Glomerular visceral epithelial cell (primary cell): Measurements from ENCODE around the gene ADH1A.
"Not testable (repeated sequence)": the region's sequence is repeated elsewhere in the genome, so short reads cannot be mapped to it uniquely, and the experiment has no call there.

Source experiments
- DNase-seq: peaks from one replicate; pipeline ENCODE4 v3.0.0-alpha.2; 2016; ENCODE audit errors: extremely low spot score

ADH1A gene

DNA sequence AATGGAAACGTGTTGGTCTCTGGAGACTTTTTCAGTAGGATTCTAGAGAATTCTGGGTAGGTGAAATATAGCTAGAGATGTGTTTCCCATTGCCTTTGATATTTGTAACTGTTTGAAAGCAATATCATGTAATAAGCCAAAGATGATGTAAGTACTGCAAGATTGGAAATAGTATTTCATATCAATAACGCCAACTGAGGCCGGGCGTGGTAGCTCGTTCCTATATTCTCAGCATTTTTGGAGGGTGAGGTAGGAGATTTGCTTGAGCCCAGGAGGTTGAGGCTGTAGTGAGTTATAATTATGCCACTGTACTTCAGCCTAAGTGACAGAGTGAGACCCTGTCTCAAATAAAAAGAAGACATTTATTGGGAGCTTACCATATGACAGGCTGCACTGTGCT lies 9.5 kb downstream of the ADH1A start:
- no peak for DNase-seq

- no peak for DNase-seq
These were observed 14.4 kb downstream of the ADH1A start for GRCh38 chr4:99276417-99276816.

GRCh38 chr4:99275885-99276284 lies 14.9 kb downstream of the ADH1A start:
- no peak for DNase-seq

DNA sequence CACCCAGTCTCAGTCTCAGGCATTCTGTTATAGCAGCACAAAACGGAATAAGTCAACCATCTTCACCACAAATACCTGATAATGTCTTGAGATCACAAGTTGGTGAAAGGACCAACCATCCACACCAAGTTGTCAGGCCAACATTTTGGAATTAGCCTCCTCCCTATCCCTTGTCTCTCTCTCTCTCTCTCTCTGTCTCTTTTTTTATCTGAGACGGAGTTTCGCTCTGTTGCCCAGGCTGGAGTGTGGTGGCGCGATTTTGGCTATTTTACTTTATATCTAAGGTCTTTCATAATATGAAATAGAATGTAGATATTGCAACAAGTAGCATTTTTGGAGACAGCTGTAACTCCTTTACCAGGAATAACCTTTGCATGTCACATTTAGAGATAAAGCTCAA lies 15.7 kb downstream of the ADH1A start:
- no peak for DNase-seq

DNA sequence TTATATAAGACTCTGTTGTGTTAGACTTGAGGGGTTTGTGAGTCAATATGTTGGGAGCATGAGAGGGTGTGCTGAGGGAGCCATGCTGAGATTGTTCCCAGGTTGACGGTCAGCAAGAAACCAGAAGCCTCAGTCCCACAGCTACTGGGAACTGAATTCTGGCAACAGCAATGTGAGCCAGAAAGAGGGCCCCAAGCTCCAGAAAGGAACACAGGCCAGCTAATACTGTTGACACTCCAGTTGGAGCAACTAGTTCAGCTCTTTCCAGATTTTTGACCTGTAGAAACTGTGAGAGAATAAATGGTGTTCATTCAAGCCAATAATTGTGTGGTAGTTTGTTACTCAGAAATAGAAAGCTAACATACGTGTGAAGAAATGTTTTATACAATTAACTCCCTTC lies 17.1 kb downstream of the ADH1A start:
- DNase-seq: no peak

DNA sequence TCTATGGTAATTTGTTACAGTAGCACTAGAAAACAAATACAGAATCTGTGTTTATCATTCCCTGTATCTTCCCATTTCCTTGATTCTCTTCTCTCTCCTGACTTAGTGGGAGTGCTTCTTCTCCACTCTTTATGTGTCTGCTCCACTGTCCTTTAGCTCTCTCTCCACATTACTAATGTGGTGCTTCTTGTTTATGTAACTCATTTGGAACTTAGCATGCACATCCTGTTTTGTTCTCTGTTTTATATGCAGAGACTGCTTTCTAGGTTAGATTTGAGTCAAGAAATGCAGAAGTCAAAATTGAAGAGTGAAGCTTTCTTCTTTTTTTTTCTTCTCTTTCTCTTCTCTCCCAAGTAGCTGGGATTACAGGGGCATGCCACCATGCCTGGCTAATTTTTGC lies 25.9 kb downstream of the ADH1A start:
- DNase-seq: no peak

DNA sequence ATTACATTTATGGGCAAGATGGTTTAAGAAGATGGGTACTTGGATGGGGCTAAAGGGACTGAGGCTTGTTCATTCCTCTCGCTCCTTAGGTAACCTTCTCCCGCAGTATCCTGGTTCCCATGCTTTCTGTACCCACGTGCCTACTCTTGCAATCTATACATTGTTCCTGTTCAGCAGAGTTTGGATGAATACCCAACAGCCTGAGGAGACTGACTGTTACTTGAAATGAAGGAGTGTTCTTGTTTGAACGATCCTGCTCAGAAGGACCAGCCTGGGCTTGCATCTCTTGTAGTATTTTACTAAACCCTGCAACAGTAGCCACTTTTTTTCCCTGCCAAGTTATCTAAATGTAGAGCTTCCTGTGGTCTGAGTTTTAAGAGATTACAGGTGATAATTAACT lies 38.0 kb downstream of the ADH1A start:
- no peak for DNase-seq

DNA sequence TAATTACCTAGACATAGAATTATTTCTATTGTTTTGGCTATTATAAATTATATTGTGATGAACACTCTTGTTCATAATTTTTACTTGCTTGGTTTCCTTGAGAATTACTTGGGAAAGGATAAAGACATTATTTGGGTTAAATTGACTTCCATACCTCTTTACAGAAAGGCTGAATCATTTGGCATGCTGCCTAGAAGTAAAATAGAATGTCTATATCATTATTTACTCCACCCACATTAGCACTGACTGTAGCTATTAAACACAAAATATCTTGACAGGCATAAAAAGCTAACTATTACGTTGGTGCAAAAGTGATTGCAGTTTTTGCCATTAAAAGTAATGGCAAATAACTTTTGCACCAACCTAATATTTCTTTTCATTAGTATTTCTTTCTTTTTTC lies 42.1 kb downstream of the ADH1A start:
- DNase-seq: no peak

DNA sequence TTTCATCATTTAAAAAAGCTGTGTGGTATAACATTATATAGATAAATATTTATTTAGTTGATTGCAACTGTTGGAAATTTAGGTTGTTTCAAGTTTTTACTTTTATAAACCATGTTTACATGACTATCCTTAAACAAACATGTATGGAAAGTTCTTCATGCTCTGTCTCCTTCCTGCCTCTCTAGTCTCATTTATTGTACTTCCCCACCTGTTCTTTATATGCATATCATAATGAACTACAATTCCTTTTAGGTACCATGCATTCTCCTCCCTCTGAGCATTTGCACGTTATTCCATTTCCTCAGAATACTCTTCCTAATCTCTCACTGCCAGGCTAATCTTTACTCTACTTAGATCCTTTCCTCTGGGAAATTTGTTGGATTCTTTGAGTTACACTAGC lies 54.8 kb downstream of the ADH1A start:
- no peak for DNase-seq

- DNase-seq: no peak
These were observed 56.3 kb downstream of the ADH1A start for GRCh38 chr4:99234331-99235010.

- DNase-seq: not testable (repeated sequence)
These were observed 57.4 kb downstream of the ADH1A start for GRCh38 chr4:99233397-99233796.

- DNase-seq: not testable (repeated sequence)
These were observed 62.1 kb downstream of the ADH1A start for GRCh38 chr4:99228706-99229105.

- not testable (repeated sequence) for DNase-seq
These were observed 63.1 kb downstream of the ADH1A start for GRCh38 chr4:99227646-99228045.
